Peyer's patch (tissue), 4 donors: ENCODE measurements around the gene MFRP. TPM values are rescaled to one million over a fixed set of nuclear protein-coding genes. Genes with fewer than 3 reads are reported as not detected.

Source experiments
- DNase-seq, 3 donors: peaks; one replicate each; pipeline ENCODE4 v3.0.0-alpha.2; 2017 to 2019
- H3K27ac ChIP-seq, 4 donors: fragments of 200-600 bp; sonication (generic); one replicate each; pipeline ENCODE4 v1.5.1; 2016 to 2019
- H3K27me3 ChIP-seq, 2 donors: fragments of 200-600 bp; sonication (generic); one replicate each; pipeline ENCODE4 v1.5.1; 2019
- H3K36me3 ChIP-seq, 3 donors: fragments of 200-600 bp; sonication (generic); one replicate each; pipeline ENCODE4 v1.5.1; 2016 to 2019
- H3K4me1 ChIP-seq, 4 donors: fragments of 200-600 bp; sonication (generic); one replicate each; pipeline ENCODE4 v1.5.1; 2016 to 2019
- H3K4me3 ChIP-seq, 4 donors: fragments of 200-600 bp; sonication (generic); 1 replicate in 3 of 4; 2 replicates in 1 of 4; pipeline ENCODE4 v1.5.1; 2016 to 2019; ENCODE audit warnings: mild to moderate bottlenecking in 1 of 4
- H3K9me3 ChIP-seq, 4 donors: fragments of 200-600 bp; sonication (generic); one replicate each; pipeline ENCODE4 v1.5.1; 2016 to 2019; ENCODE audit warnings: mild to moderate bottlenecking in 1 of 4
- CTCF ChIP-seq, 6 experiments: fragments of 450-650 bp in 4 of 6; fragments of 200-600 bp in 2 of 6; sonication (generic) in 1 of 6; IDR thresholded peaks; one replicate each; pipeline ENCODE4 v1.5.1; 2017 to 2019; ENCODE audit warnings: antibody characterized with exemption in 6 of 6, mild to moderate bottlenecking in 3 of 6, moderate library complexity in 1 of 6
- POLR2A ChIP-seq, 2 donors: fragments of 450-650 bp; IDR thresholded peaks; one replicate each; pipeline ENCODE4 v1.5.1; 2017; ENCODE audit warnings: antibody characterized with exemption in 2 of 2, mild to moderate bottlenecking in 2 of 2, moderate library complexity in 2 of 2
- total RNA-seq, 4 donors: library from RNA; depleted of rRNA; stranded (reverse); fragments of >200 nt; gene quantifications; one replicate each; pipeline ENCODE4 v1.1.0, GENCODE V29; 2016

The MFRP gene
- total RNA-seq, 4 donors from 2014 or later = not detected

GRCh38 chr11:119347940-119348605 is 1.6 kb upstream of the MFRP start:
- Histone ChIP-seq H3K9me3 (no peaks in the 10 kb centered on the region), H3K27ac (no peak overlapping the region), H3K4me1 (peaks cover 0 to 4% (median 0%) of the 10 kb centered on the region in 4 donors), H3K4me3 (no peak overlapping the region), H3K27me3 (no peaks in the 10 kb centered on the region), H3K36me3 (no peaks in the 10 kb centered on the region)
- no peak for DNase-seq
- TF ChIP-seq POLR2A (IDR thresholded peaks at IDR 0.05) (no peak), CTCF (IDR thresholded peaks at IDR 0.05) (no peak)

- Histone ChIP-seq H3K4me3 (no peak overlapping the region), H3K36me3 (no peaks in the 10 kb centered on the region), H3K27ac (no peak overlapping the region), H3K4me1 (no peaks in the 10 kb centered on the region), H3K9me3 (no peaks in the 10 kb centered on the region), H3K27me3 (no peaks in the 10 kb centered on the region)
- no peak for DNase-seq
- TF ChIP-seq CTCF (IDR thresholded peaks at IDR 0.05) (no peak), POLR2A (IDR thresholded peaks at IDR 0.05) (no peak)
Measured at GRCh38 chr11:119347242-119347641, 737 bp upstream of the MFRP start.

GRCh38 chr11:119345685-119346084 is 820 bp downstream of the MFRP start:
- H3K27ac ChIP-seq = no peak overlapping the region
- no peaks in the 10 kb centered on the region for H3K9me3 ChIP-seq
- no peak for DNase-seq
- peaks cover 2 to 11% (median 5%) of the 10 kb centered on the region in 4 donors for H3K4me1 ChIP-seq
- TF ChIP-seq POLR2A (IDR thresholded peaks at IDR 0.05) = no peak
- no peak for TF ChIP-seq CTCF (IDR thresholded peaks at IDR 0.05)
- no peak overlapping the region for H3K4me3 ChIP-seq
- H3K27me3 ChIP-seq = peaks cover 0 to 5% of the 10 kb centered on the region in 2 donors
- H3K36me3 ChIP-seq = no peaks in the 10 kb centered on the region

DNA sequence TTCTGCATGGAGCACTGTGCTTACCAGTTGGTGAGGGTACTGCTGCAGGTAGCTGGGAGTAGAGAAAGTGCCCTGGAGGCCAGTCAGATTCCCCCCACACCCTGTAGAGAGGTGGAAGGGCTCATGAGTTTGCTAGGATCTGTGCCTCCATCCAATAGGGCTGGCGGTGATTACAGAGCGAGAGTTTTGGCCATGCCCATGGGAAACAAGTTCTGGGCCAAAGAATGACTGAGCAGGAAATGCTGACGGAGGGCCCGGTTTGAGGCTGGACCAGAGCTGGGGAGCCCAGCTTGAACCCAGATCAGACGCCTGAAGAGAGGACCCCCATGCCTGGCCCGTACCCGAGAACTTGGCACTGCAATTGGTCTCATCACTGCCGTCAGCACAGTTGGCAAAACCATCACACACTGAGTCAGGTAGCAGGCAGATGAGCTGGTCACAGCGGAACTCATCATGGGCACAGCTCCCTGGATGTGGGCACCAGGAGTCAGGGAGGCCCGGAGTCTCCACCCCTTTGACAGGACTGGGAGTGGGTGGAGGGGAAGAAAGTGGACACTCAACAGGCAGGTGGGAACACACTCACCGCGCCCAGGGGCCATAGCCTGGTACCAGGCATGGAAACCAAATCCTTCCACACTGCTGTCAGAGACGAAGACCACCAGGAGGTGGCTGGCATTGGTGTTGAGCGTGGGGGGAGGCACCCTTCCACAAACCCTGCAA is 2.1 kb downstream of the MFRP start:
- H3K4me1 ChIP-seq = peaks cover 3 to 23% (median 14%) of the 10 kb centered on the region in 4 donors
- TF ChIP-seq CTCF (IDR thresholded peaks at IDR 0.05) (no peak), POLR2A (IDR thresholded peaks at IDR 0.05) (no peak)
- DNase-seq = no peak

GRCh38 chr11:119343726-119344125 is 2.8 kb downstream of the MFRP start:
- H3K27ac ChIP-seq = no peak overlapping the region
- no peak overlapping the region for H3K4me3 ChIP-seq
- no peaks in the 10 kb centered on the region for H3K9me3 ChIP-seq
- H3K36me3 ChIP-seq = no peaks in the 10 kb centered on the region
- H3K4me1 ChIP-seq = peaks cover 3 to 30% (median 15%) of the 10 kb centered on the region in 4 donors
- no peak for TF ChIP-seq CTCF (IDR thresholded peaks at IDR 0.05)
- no peak for TF ChIP-seq POLR2A (IDR thresholded peaks at IDR 0.05)
- peaks cover 0 to 5% of the 10 kb centered on the region in 2 donors for H3K27me3 ChIP-seq
- no peak for DNase-seq

More for the DNA sequence above, 2.1 kb downstream of the MFRP start:
- Histone ChIP-seq H3K27ac (no peak overlapping the region), H3K27me3 (peaks cover 0 to 5% of the 10 kb centered on the region in 2 donors), H3K9me3 (no peaks in the 10 kb centered on the region), H3K36me3 (no peaks in the 10 kb centered on the region), H3K4me3 (no peak overlapping the region)
